Measurements from ENCODE around the gene EPHA4.
A peak's percentile ranks its signal among the peaks of the same experiment; 100 is the strongest.
"Not testable (repeated sequence)": the region's sequence is repeated elsewhere in the genome, so short reads cannot be mapped to it uniquely, and the experiment has no call there.

Gene EPHA4

GRCh38 chr2:221514305-221515040 lies 57.6 kb downstream of the EPHA4 start:
- H3K36me3 ChIP-seq (ENCODE audit: insufficient read depth, low read length), result no peaks in the 10 kb centered on the region
- H3K9ac ChIP-seq (ENCODE audit: low read depth, low read length, poor library complexity, severe bottlenecking), result no peak overlapping the region
- H3K4me1 ChIP-seq (ENCODE audit: insufficient read depth, low read length, poor library complexity, severe bottlenecking), result peaks cover 75% of the 10 kb centered on the region
- no peak overlapping the region for H3K4me3 ChIP-seq (ENCODE audit: low read length, poor library complexity, severe bottlenecking)
- TF ChIP-seq EZH2phosphoT487 (IDR thresholded peaks at IDR 0.05; ENCODE audit: borderline replicate concordance), result no peak
- no peaks in the 10 kb centered on the region for H3K9me2 ChIP-seq (replicated peaks; ENCODE audit: low read depth, low read length)
- no peaks in the 10 kb centered on the region for H3K9me3 ChIP-seq (ENCODE audit: insufficient read depth, low read depth, low read length)
- no peaks in the 10 kb centered on the region for H3K79me2 ChIP-seq (ENCODE audit: insufficient read depth, low read length)
- H2AFZ ChIP-seq (ENCODE audit: low read length), result no peak overlapping the region
- no peaks in the 10 kb centered on the region for H3K27me3 ChIP-seq (ENCODE audit: insufficient read depth, low read length, poor library complexity, severe bottlenecking)
- H4K20me1 ChIP-seq (ENCODE audit: insufficient read depth, low read length, poor library complexity, severe bottlenecking), result no peaks in the 10 kb centered on the region
- H3F3A ChIP-seq (ENCODE audit: low read depth), result peaks cover 19% of the 10 kb centered on the region; the same call in 1 of the 2 replicates
- H3K4me2 ChIP-seq (ENCODE audit: low read depth, low read length, poor library complexity, severe bottlenecking), result no peak overlapping the region

- Histone ChIP-seq H3K79me2 (ENCODE audit: insufficient read depth, low read length) (no peaks in the 10 kb centered on the region), H2AFZ (ENCODE audit: low read length) (no peak overlapping the region), H3K9ac (ENCODE audit: low read depth, low read length, poor library complexity, severe bottlenecking) (no peak overlapping the region), H4K20me1 (ENCODE audit: insufficient read depth, low read length, poor library complexity, severe bottlenecking) (no peaks in the 10 kb centered on the region), H3K36me3 (ENCODE audit: insufficient read depth, low read length) (no peaks in the 10 kb centered on the region), H3K9me2 (replicated peaks; ENCODE audit: low read depth, low read length) (no peaks in the 10 kb centered on the region), H3K4me2 (ENCODE audit: low read depth, low read length, poor library complexity, severe bottlenecking) (peak overlapping the region; percentile 49), H3K4me1 (ENCODE audit: insufficient read depth, low read length, poor library complexity, severe bottlenecking) (peaks cover 63% of the 10 kb centered on the region), H3K9me3 (ENCODE audit: insufficient read depth, low read depth, low read length) (no peaks in the 10 kb centered on the region), H3F3A (ENCODE audit: low read depth) (peaks cover 9% of the 10 kb centered on the region; the same call in 1 of the 2 replicates), H3K27me3 (ENCODE audit: insufficient read depth, low read length, poor library complexity, severe bottlenecking) (no peaks in the 10 kb centered on the region), H3K4me3 (ENCODE audit: low read length, poor library complexity, severe bottlenecking) (no peak overlapping the region)
- TF ChIP-seq EZH2phosphoT487 (IDR thresholded peaks at IDR 0.05; ENCODE audit: borderline replicate concordance) (no peak), CTCF (conservative IDR thresholded peaks at IDR 0.05; ENCODE audit: low read length) (no peak)
Measured at GRCh38 chr2:221513232-221513631, 58.9 kb downstream of the EPHA4 start.

- not testable (repeated sequence) for H3K36me3 ChIP-seq (ENCODE audit: insufficient read depth, low read length); H3F3A ChIP-seq (ENCODE audit: low read depth); H3K27me3 ChIP-seq (ENCODE audit: insufficient read depth, low read length, poor library complexity, severe bottlenecking); H4K20me1 ChIP-seq (ENCODE audit: insufficient read depth, low read length, poor library complexity, severe bottlenecking); H3K9ac ChIP-seq (ENCODE audit: low read depth, low read length, poor library complexity, severe bottlenecking); H3K4me3 ChIP-seq (ENCODE audit: low read length, poor library complexity, severe bottlenecking); H2AFZ ChIP-seq (ENCODE audit: low read length); H3K4me2 ChIP-seq (ENCODE audit: low read depth, low read length, poor library complexity, severe bottlenecking); H3K9me2 ChIP-seq (replicated peaks; ENCODE audit: low read depth, low read length); H3K9me3 ChIP-seq (ENCODE audit: insufficient read depth, low read depth, low read length); H3K79me2 ChIP-seq (ENCODE audit: insufficient read depth, low read length)
- peaks cover 46% of the 10 kb centered on the region for H3K4me1 ChIP-seq (ENCODE audit: insufficient read depth, low read length, poor library complexity, severe bottlenecking)
Measured at GRCh38 chr2:221511325-221511724, 60.8 kb downstream of the EPHA4 start.

GRCh38 chr2:221506469-221506868 lies 65.6 kb downstream of the EPHA4 start:
- no peak overlapping the region for H3K9ac ChIP-seq (ENCODE audit: low read depth, low read length, poor library complexity, severe bottlenecking)
- H3K4me3 ChIP-seq (ENCODE audit: low read length, poor library complexity, severe bottlenecking), result no peak overlapping the region
- H3K27me3 ChIP-seq (ENCODE audit: insufficient read depth, low read length, poor library complexity, severe bottlenecking), result no peaks in the 10 kb centered on the region
- H4K20me1 ChIP-seq (ENCODE audit: insufficient read depth, low read length, poor library complexity, severe bottlenecking), result no peaks in the 10 kb centered on the region
- H3K79me2 ChIP-seq (ENCODE audit: insufficient read depth, low read length), result no peaks in the 10 kb centered on the region
- TF ChIP-seq CTCF (conservative IDR thresholded peaks at IDR 0.05; ENCODE audit: low read length), result no peak
- no peaks in the 10 kb centered on the region for H3K36me3 ChIP-seq (ENCODE audit: insufficient read depth, low read length)
- H3F3A ChIP-seq (ENCODE audit: low read depth), result no peaks in the 10 kb centered on the region
- no peaks in the 10 kb centered on the region for H3K9me2 ChIP-seq (replicated peaks; ENCODE audit: low read depth, low read length)
- H2AFZ ChIP-seq (ENCODE audit: low read length), result no peak overlapping the region
- no peak overlapping the region for H3K4me2 ChIP-seq (ENCODE audit: low read depth, low read length, poor library complexity, severe bottlenecking)
- no peaks in the 10 kb centered on the region for H3K9me3 ChIP-seq (ENCODE audit: insufficient read depth, low read depth, low read length)
- H3K4me1 ChIP-seq (ENCODE audit: insufficient read depth, low read length, poor library complexity, severe bottlenecking), result peaks cover 36% of the 10 kb centered on the region

All from Loucy (cell line).